H1 (cell line): Measurements from ENCODE around the gene DLK1. TPM values are rescaled to one million over a fixed set of nuclear protein-coding genes. Genes with fewer than 3 reads are reported as not detected.

ENCODE experiments used
- CTCF ChIA-PET: fragments of 300-600 bp; sonication (Branson Sonifier 250); formaldehyde crosslinking; loops from one replicate; lab custom pipeline; 2021; ENCODE audit not compliant: partially characterized antibody; lab: Charles Lee
- POLR2A ChIA-PET: fragments of 300-600 bp; sonication (Branson Sonifier 250); formaldehyde crosslinking; loops from one replicate; lab custom pipeline; 2021; ENCODE audit warnings: inconsistent platforms; ENCODE audit not compliant: partially characterized antibody; lab: Charles Lee
- DNase-seq, 2 experiments: peaks; one replicate each; pipeline versions ENCODE4 v3.0.0 to v3.0.0-alpha.2; 2010 to 2022; ENCODE audit warnings: low spot score in 2 of 2, low read depth in 1 of 2, mixed read lengths in 1 of 2
- FAIRE-seq: peaks from 2 replicates; lab custom pipeline; 2011; peaks lifted over from hg19 to GRCh38; lab: Jason Lieb, UNC
- H2AFZ ChIP-seq: 2 replicates; pipeline ENCODE4 v1.8.1; 2012; ENCODE audit warnings: low read length, inconsistent platforms
- H2AK5ac ChIP-seq: 2 replicates; pipeline ENCODE4 v1.6.1; 2013; ENCODE audit warnings: low read depth, low read length
- H2BK120ac ChIP-seq: replicated peaks from 2 replicates; pipeline ENCODE3; 2013; ENCODE audit warnings: low read depth, low read length, inconsistent platforms
- H2BK12ac ChIP-seq: 2 replicates; pipeline ENCODE4 v1.6.1; 2013; ENCODE audit warnings: low read depth, low read length
- H2BK15ac ChIP-seq: 2 replicates; pipeline ENCODE4 v1.6.1; 2013; ENCODE audit warnings: low read length
- H2BK20ac ChIP-seq: 2 replicates; pipeline ENCODE4 v1.6.1; 2013; ENCODE audit warnings: low read length
- H2BK5ac ChIP-seq: 2 replicates; pipeline ENCODE4 v1.6.1; 2013; ENCODE audit warnings: low read depth, low read length
- H3K14ac ChIP-seq: 2 replicates; pipeline ENCODE4 v1.6.1; 2013; ENCODE audit warnings: inconsistent platforms; ENCODE audit not compliant: insufficient read length
- H3K18ac ChIP-seq: 2 replicates; pipeline ENCODE4 v1.6.1; 2013; ENCODE audit warnings: low read length; ENCODE audit errors: extremely low read depth
- H3K23ac ChIP-seq: 2 replicates; pipeline ENCODE4 v1.6.1; 2013; ENCODE audit warnings: inconsistent platforms; ENCODE audit not compliant: insufficient read length
- H3K23me2 ChIP-seq: 2 replicates; pipeline ENCODE4 v1.6.1; 2013; ENCODE audit warnings: low read depth, low read length
- H3K27ac ChIP-seq: 2 replicates; pipeline ENCODE4 v1.6.1; 2011; ENCODE audit warnings: low read depth, low read length, inconsistent platforms
- H3K27me3 ChIP-seq, 4 experiments: replicated peaks in 1 of 4; 1 replicate in 1 of 4; 2 replicates in 3 of 4; pipeline versions ENCODE4 v1.6.1 to v1.8.1; 2011 to 2013; ENCODE audit warnings: low read length in 3 of 4, mild to moderate bottlenecking in 3 of 4, inconsistent platforms in 2 of 4, mixed read lengths in 2 of 4, moderate library complexity in 1 of 4; ENCODE audit not compliant: control insufficient read depth in 3 of 4, insufficient read depth in 3 of 4; ENCODE audit errors: extremely low read depth in 1 of 4
- H3K36me3 ChIP-seq, 4 experiments: 2 replicates each; pipeline versions ENCODE4 v1.6.1 to v1.8.1; 2011 to 2013; ENCODE audit warnings: mild to moderate bottlenecking in 4 of 4, low read length in 3 of 4, moderate library complexity in 2 of 4, control low read depth in 1 of 4, inconsistent platforms in 1 of 4; ENCODE audit not compliant: insufficient read depth in 4 of 4, control insufficient read depth in 2 of 4
- H3K4ac ChIP-seq: replicated peaks from 2 replicates; pipeline ENCODE3; 2013; ENCODE audit warnings: low read length, low read depth, mixed read lengths, inconsistent platforms; ENCODE audit not compliant: insufficient read length
- H3K4me1 ChIP-seq, 4 experiments: replicated peaks in 1 of 4; 1 replicate in 1 of 4; 2 replicates in 3 of 4; pipeline versions ENCODE4 v1.6.1 to v1.8.1; 2011 to 2013; ENCODE audit warnings: low read length in 3 of 4, inconsistent platforms in 2 of 4, mixed read lengths in 1 of 4; ENCODE audit not compliant: insufficient read depth in 4 of 4, control insufficient read depth in 3 of 4
- H3K4me2 ChIP-seq, 2 experiments: 2 replicates each; pipeline versions ENCODE4 v1.6.1 to v1.8.1; 2011 to 2013; ENCODE audit warnings: low read depth in 2 of 2, low read length in 2 of 2, control low read depth in 1 of 2, inconsistent platforms in 1 of 2, mild to moderate bottlenecking in 1 of 2; ENCODE audit not compliant: insufficient read depth in 1 of 2
- H3K4me3 ChIP-seq, 4 experiments: fragments of 200-600, 300-600 bp in 1 of 4; sonication (generic), shearing (Covaris generic), sonication (Bioruptor Twin) in 1 of 4; 2 replicates each; pipeline versions ENCODE4 v1.5.1 to v1.8.1; 2011 to 2016; ENCODE audit warnings: low read length in 4 of 4, low read depth in 3 of 4, control low read depth in 2 of 4, inconsistent platforms in 2 of 4, mild to moderate bottlenecking in 2 of 4, mixed read lengths in 1 of 4, moderate library complexity in 1 of 4; ENCODE audit not compliant: insufficient read depth in 2 of 4; ENCODE audit errors: extremely low read depth in 1 of 4
- H3K56ac ChIP-seq: replicated peaks from 2 replicates; pipeline ENCODE3; 2013; ENCODE audit warnings: low read depth, mild to moderate bottlenecking, mixed read lengths, low read length, inconsistent platforms; ENCODE audit not compliant: insufficient read length
- H3K79me1 ChIP-seq: 2 replicates; pipeline ENCODE4 v1.6.1; 2013; ENCODE audit warnings: low read depth, low read length, control low read depth
- H3K79me2 ChIP-seq, 2 experiments: 2 replicates each; pipeline versions ENCODE4 v1.6.1 to v1.8.1; 2012 to 2013; ENCODE audit warnings: low read length in 2 of 2, mild to moderate bottlenecking in 2 of 2, inconsistent platforms in 1 of 2; ENCODE audit not compliant: insufficient read depth in 2 of 2, control insufficient read depth in 1 of 2
- H3K9ac ChIP-seq, 4 experiments: replicated peaks in 1 of 4; 1 replicate in 1 of 4; 2 replicates in 3 of 4; pipeline versions ENCODE4 v1.6.1 to v1.8.1; 2011 to 2013; ENCODE audit warnings: low read depth in 3 of 4, low read length in 3 of 4, control low read depth in 2 of 4, mild to moderate bottlenecking in 2 of 4, moderate library complexity in 2 of 4, inconsistent platforms in 1 of 4; ENCODE audit errors: extremely low read depth in 1 of 4
- H3K9me3 ChIP-seq, 2 experiments: 2 replicates each; pipeline versions ENCODE4 v1.6.1 to v1.8.1; 2012 to 2013; ENCODE audit warnings: mild to moderate bottlenecking in 2 of 2, moderate library complexity in 2 of 2, control low read depth in 1 of 2, inconsistent platforms in 1 of 2, low read depth in 1 of 2, low read length in 1 of 2, mixed read lengths in 1 of 2; ENCODE audit not compliant: insufficient read depth in 2 of 2
- H4K20me1 ChIP-seq, 2 experiments: replicated peaks in 1 of 2; 2 replicates each; pipeline versions ENCODE3 to v1.8.1; 2011 to 2013; ENCODE audit warnings: inconsistent platforms in 2 of 2, low read length in 2 of 2, mild to moderate bottlenecking in 1 of 2; ENCODE audit not compliant: insufficient read depth in 2 of 2, control insufficient read depth in 1 of 2
- H4K5ac ChIP-seq: 2 replicates; pipeline ENCODE4 v1.6.1; 2013; ENCODE audit warnings: low read length, low read depth, mixed read lengths, inconsistent platforms; ENCODE audit not compliant: insufficient read length
- H4K8ac ChIP-seq: 2 replicates; pipeline ENCODE4 v1.8.0; 2013; ENCODE audit warnings: mild to moderate bottlenecking, moderate library complexity, low read length, inconsistent platforms; ENCODE audit not compliant: insufficient read depth; ENCODE audit errors: extremely low read depth
- H4K91ac ChIP-seq: replicated peaks from 2 replicates; pipeline ENCODE3; 2013; ENCODE audit warnings: low read length, mixed read lengths, inconsistent platforms; ENCODE audit not compliant: insufficient read length
- ASH2L ChIP-seq: fragments of 200-600, 300-600 bp; sonication (generic); IDR thresholded peaks from one replicate; pipeline ENCODE4 v1.7.1; 2017; ENCODE audit warnings: low read length
- CTCF ChIP-seq, 3 experiments: IDR thresholded peaks; 1 replicate in 2 of 3; 2 replicates in 1 of 3; pipeline versions ENCODE4 v1.5.1 to v1.6.1; 2011; ENCODE audit warnings: low read length in 3 of 3, mild to moderate bottlenecking in 3 of 3, inconsistent platforms in 2 of 3, low read depth in 1 of 3, moderate library complexity in 1 of 3; ENCODE audit not compliant: insufficient read depth in 1 of 3; ENCODE audit errors: control extremely low read depth in 1 of 3
- RAD21 ChIP-seq, 2 experiments: IDR thresholded peaks in 1 of 2; conservative IDR thresholded peaks in 1 of 2; 2 replicates each; pipeline ENCODE4 v1.6.1; 2011; ENCODE audit warnings: low read depth in 2 of 2, low read length in 2 of 2, improper control_type of control experiment in 1 of 2, inconsistent platforms in 1 of 2, mild to moderate bottlenecking in 1 of 2, moderate library complexity in 1 of 2
- WGBS, 2 experiments: shearing (Covaris generic) in 1 of 2; methylation state at CpG; one replicate each; pipeline versions ENCODE4 v1.1.6 to v1.1.7; 2013 to 2015; ENCODE audit warnings: low lambda C conversion rate in 2 of 2, mixed read lengths in 2 of 2, inconsistent platforms in 1 of 2, low coverage in 1 of 2, missing lambda C conversion rate in 1 of 2; ENCODE audit not compliant: insufficient replicate concordance in 2 of 2, insufficient coverage in 1 of 2, insufficient read length in 1 of 2; ENCODE audit errors: extremely low coverage in 1 of 2, missing lambda C conversion rate in 1 of 2; 5-methylcytosine and 5-hydroxymethylcytosine counted together
- polyA plus RNA-seq, 7 experiments: library from polyadenylated mRNA; depleted of rRNA in 3 of 7; stranded (reverse) in 5 of 7; unstranded in 2 of 7; fragments of >200 nt in 5 of 7; fragments of 200-250 nt in 2 of 7; gene quantifications; 1 replicate in 5 of 7; 2 replicates in 1 of 7; 4 replicates in 1 of 7; pipeline versions ENCODE4 v1.2.1 to v1.2.3, GENCODE V29; 2011 to 2013; ENCODE audit warnings: missing spikeins in 2 of 7, mixed read lengths in 2 of 7
- total RNA-seq: library from RNA; stranded (reverse); fragmentation: NEBNext Ultra II Directional; extraction: Animal tissue kit (Norgen Biotek cat#: 25700); gene quantifications from 2 replicates; pipeline ENCODE4 v1.2.1, GENCODE V29; 2021

Gene DLK1
- total and polyA plus RNA-seq, 2 of the 8 experiments (the other 6 are each of a cell fraction or from before 2014, with no cell fraction given), result 1.3 to 2.4 TPM

- Histone ChIP-seq H3K27ac (no peak overlapping the region), H2AFZ (no peak overlapping the region), H3K4ac (no peak overlapping the region), H3K36me3 (no peaks in the 10 kb centered on the region), H3K4me3 (no peak overlapping the region), H4K91ac (no peak overlapping the region), H3K79me1 (no peaks in the 10 kb centered on the region), H3K4me1 (no peaks in the 10 kb centered on the region), H4K8ac (no peak overlapping the region), H3K4me2 (no peak overlapping the region), H3K9me3 (0 out of 4 replicates have a peak, but pooled peaks cover 0 to 4% of the 10 kb centered on the region in 2 experiments), H4K20me1 (no peaks in the 10 kb centered on the region), H2BK5ac (no peak overlapping the region), H2BK120ac (no peak overlapping the region), H3K56ac (no peak overlapping the region), H2BK15ac (no peak overlapping the region), H3K23ac (no peak overlapping the region), H3K23me2 (no peaks in the 10 kb centered on the region), H3K18ac (no peak overlapping the region), H4K5ac (no peak overlapping the region), H3K27me3 (no peaks in the 10 kb centered on the region), H2BK20ac (no peak overlapping the region), H2AK5ac (no peak overlapping the region), H2BK12ac (no peak overlapping the region), H3K14ac (no peak overlapping the region), H3K79me2 (no peaks in the 10 kb centered on the region), H3K9ac (no peak overlapping the region)
- ChIA-PET CTCF (interaction anchor here (1.6 kb wide), 2 partner anchors 96 to 152 kb away, joined by 3 read pairs; no protein-coding TSS in a partner anchor), POLR2A (no interaction called here)
- DNase-seq (no peak), FAIRE-seq (no peak)
- 86% methylated on average over 8 of the region's 8 CpGs; no CpG with 5 or more reads in 1 of the 2 experiments for WGBS, 2 experiments
- no peak for TF ChIP-seq ASH2L
- peak; percentile 34 to 38 (median 36) for TF ChIP-seq CTCF (IDR thresholded peaks at IDR 0.05; ENCODE audit: control extremely low read depth in 1 of 3, insufficient read depth in 1 of 3, low read depth in 1 of 3, low read length in 3 of 3)
- TF ChIP-seq RAD21 (IDR thresholded peaks at IDR 0.05 in 1 of 2, conservative IDR thresholded peaks at IDR 0.05 in 1 of 2; ENCODE audit: low read depth in 2 of 2, low read length in 2 of 2), result peak; percentile 4 to 20; a peak in 2 of 4 replicates
Measured at GRCh38 chr14:100748944-100749343, 22.3 kb downstream of the DLK1 start.
